ENCODE measurements around the gene CCDC9B.

DNA sequence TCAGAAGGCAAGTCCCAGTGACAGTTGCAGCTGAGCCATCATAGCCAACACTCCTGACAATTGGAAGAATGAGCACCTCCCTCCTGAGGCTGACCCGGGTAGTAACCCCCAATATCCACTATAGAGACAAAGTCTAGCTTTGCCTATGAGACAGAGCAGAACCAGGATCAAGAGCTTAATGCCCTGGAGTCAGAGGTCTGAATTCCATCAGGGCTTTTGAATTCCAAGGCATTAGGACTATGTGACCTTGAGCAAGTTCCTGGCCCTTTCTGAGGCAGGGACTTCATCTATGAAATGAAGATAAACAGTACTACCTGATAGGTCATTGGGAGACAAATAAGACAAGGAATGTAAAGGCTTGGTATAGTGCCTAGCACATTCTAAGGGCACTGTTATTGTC is 20.3 kb downstream of the CCDC9B start:
- TF ChIP-seq EP300 (IDR thresholded peaks at IDR 0.05) = no peak
- TF ChIP-seq, protein P1, sequence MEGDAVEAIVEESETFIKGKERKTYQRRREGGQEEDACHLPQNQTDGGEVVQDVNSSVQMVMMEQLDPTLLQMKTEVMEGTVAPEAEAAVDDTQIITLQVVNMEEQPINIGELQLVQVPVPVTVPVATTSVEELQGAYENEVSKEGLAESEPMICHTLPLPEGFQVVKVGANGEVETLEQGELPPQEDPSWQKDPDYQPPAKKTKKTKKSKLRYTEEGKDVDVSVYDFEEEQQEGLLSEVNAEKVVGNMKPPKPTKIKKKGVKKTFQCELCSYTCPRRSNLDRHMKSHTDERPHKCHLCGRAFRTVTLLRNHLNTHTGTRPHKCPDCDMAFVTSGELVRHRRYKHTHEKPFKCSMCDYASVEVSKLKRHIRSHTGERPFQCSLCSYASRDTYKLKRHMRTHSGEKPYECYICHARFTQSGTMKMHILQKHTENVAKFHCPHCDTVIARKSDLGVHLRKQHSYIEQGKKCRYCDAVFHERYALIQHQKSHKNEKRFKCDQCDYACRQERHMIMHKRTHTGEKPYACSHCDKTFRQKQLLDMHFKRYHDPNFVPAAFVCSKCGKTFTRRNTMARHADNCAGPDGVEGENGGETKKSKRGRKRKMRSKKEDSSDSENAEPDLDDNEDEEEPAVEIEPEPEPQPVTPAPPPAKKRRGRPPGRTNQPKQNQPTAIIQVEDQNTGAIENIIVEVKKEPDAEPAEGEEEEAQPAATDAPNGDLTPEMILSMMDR (IDR thresholded peaks at IDR 0.05) = no peak

Data from stomach (tissue), 4 donors.